PFSK-1 (cell line): ENCODE results near the gene KRT71.

Source experiments
- FOXP2 ChIP-seq: optimal IDR thresholded peaks from 2 replicates; pipeline ENCODE3; 2011; ENCODE audit warnings: borderline replicate concordance, control low read depth, inconsistent platforms; ENCODE audit not compliant: insufficient read depth; ENCODE audit errors: extremely low read length, extremely low read depth
- POLR2AphosphoS5 ChIP-seq: IDR thresholded peaks from 2 replicates; pipeline ENCODE4 v1.6.1; 2012; ENCODE audit warnings: low read depth, mild to moderate bottlenecking, control low read depth, low read length, moderate library complexity
- SIN3A ChIP-seq: IDR thresholded peaks from 2 replicates; pipeline ENCODE4 v1.6.1; 2012; ENCODE audit warnings: mild to moderate bottlenecking, low read length, moderate library complexity, borderline replicate concordance; ENCODE audit not compliant: insufficient read depth
- TAF1 ChIP-seq: IDR thresholded peaks from 2 replicates; pipeline ENCODE4 v1.6.1; 2012; ENCODE audit warnings: low read length, control low read depth, borderline replicate concordance; ENCODE audit not compliant: insufficient read depth
- TF ChIP-seq, protein P1 (sequence below), 2 experiments: IDR thresholded peaks; 2 replicates each; pipeline versions ENCODE4 v1.6.1 to v1.8.0; 2011 to 2012; ENCODE audit warnings: low read depth in 2 of 2, low read length in 2 of 2, control low read depth in 1 of 2, inconsistent platforms in 1 of 2, mild to moderate bottlenecking in 1 of 2, moderate library complexity in 1 of 2; ENCODE audit not compliant: insufficient read depth in 1 of 2

The KRT71 gene

DNA sequence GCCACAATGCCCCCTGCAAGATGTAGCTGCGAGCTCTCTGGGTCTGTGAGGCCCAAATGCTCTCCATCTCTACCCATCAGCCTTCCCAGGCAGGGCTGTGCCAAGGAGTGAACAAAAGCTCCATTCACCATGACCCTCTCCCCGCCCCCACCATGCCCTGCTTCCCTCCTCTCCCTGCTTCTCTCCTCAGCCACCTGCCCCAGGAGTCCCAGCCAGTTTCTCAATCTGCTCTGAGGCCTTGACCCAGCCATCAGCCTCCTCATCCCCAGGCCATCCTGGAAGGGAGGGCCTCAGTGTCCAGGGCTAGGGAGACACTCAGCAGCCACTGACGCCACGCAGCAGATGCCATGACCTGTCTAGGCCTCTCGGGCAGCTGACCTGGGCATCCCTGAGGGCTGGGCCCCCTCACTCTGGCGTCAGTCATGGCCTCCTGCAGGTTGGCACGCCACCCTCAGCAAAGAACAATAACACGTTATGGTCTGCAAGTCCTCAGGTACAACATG lies 24.3 kb downstream of the KRT71 start:
- no peak for TF ChIP-seq TAF1
- TF ChIP-seq FOXP2 = no peak
- no peak for TF ChIP-seq SIN3A
- TF ChIP-seq POLR2AphosphoS5 = no peak
- TF ChIP-seq, protein P1, sequence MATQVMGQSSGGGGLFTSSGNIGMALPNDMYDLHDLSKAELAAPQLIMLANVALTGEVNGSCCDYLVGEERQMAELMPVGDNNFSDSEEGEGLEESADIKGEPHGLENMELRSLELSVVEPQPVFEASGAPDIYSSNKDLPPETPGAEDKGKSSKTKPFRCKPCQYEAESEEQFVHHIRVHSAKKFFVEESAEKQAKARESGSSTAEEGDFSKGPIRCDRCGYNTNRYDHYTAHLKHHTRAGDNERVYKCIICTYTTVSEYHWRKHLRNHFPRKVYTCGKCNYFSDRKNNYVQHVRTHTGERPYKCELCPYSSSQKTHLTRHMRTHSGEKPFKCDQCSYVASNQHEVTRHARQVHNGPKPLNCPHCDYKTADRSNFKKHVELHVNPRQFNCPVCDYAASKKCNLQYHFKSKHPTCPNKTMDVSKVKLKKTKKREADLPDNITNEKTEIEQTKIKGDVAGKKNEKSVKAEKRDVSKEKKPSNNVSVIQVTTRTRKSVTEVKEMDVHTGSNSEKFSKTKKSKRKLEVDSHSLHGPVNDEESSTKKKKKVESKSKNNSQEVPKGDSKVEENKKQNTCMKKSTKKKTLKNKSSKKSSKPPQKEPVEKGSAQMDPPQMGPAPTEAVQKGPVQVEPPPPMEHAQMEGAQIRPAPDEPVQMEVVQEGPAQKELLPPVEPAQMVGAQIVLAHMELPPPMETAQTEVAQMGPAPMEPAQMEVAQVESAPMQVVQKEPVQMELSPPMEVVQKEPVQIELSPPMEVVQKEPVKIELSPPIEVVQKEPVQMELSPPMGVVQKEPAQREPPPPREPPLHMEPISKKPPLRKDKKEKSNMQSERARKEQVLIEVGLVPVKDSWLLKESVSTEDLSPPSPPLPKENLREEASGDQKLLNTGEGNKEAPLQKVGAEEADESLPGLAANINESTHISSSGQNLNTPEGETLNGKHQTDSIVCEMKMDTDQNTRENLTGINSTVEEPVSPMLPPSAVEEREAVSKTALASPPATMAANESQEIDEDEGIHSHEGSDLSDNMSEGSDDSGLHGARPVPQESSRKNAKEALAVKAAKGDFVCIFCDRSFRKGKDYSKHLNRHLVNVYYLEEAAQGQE (IDR thresholded peaks at IDR 0.05; ENCODE audit: insufficient read depth in 1 of 2, low read depth in 2 of 2, low read length in 2 of 2) = no peak

DNA sequence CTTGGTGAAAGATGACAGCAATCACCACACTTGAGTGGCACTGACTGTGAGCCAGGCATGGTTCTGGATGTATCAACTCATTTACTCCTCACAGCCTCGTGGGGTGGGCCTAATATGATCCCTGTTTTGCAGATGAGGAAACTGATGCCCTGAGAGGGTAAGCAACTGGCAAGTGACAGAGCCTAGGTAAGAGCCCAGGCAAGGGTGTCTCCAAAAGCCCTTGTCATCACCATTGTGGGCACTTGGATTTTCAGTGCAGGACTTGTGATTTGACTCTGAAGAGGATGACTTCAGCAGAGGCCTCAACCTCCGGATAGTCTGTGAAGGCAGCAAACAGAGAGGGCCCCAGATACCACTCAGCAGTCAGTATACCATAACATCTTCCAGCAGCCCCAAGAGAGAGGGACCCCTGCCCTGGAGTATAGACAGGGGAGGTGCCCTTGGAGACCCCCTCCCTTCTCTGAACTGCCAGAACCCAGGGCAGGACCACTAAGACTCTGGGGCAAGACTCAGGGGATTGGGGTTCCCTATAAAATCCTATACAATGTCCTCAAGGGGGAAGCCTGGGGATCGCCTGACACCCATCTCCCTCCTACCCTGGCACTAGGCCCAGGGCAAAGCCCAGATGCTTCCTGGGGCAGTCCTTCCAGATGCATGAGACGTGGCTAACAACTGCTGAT lies 25.7 kb downstream of the KRT71 start:
- TF ChIP-seq TAF1 (no peak), FOXP2 (no peak), POLR2AphosphoS5 (no peak), SIN3A (no peak)
- TF ChIP-seq, protein P1 (IDR thresholded peaks at IDR 0.05; ENCODE audit: insufficient read depth in 1 of 2, low read depth in 2 of 2, low read length in 2 of 2) = no peak

DNA sequence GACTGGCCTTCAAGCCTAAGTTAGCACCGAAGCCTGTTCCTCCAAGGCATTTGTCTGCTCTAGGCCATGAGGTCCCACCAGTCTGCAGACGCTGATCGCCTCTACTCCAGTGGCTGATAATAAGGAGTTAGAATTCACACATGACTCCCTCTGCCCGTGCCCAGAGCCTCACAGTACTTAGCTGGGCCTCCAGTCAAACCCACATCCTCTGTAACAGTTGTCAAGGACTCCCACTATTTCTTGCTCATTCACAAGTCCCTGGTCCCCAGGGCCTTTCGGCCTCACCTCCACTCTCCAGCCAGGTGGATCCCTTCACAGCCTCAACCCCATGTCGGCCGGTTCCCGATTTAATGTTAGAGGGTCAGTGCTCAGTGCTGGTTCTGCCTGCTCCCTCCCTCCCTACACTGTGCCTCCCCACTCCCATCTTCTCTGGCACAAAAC lies 26.4 kb downstream of the KRT71 start:
- TF ChIP-seq FOXP2 (no peak), TAF1 (no peak)
- TF ChIP-seq, protein P1 (IDR thresholded peaks at IDR 0.05; ENCODE audit: insufficient read depth in 1 of 2, low read depth in 2 of 2, low read length in 2 of 2) = no peak

DNA sequence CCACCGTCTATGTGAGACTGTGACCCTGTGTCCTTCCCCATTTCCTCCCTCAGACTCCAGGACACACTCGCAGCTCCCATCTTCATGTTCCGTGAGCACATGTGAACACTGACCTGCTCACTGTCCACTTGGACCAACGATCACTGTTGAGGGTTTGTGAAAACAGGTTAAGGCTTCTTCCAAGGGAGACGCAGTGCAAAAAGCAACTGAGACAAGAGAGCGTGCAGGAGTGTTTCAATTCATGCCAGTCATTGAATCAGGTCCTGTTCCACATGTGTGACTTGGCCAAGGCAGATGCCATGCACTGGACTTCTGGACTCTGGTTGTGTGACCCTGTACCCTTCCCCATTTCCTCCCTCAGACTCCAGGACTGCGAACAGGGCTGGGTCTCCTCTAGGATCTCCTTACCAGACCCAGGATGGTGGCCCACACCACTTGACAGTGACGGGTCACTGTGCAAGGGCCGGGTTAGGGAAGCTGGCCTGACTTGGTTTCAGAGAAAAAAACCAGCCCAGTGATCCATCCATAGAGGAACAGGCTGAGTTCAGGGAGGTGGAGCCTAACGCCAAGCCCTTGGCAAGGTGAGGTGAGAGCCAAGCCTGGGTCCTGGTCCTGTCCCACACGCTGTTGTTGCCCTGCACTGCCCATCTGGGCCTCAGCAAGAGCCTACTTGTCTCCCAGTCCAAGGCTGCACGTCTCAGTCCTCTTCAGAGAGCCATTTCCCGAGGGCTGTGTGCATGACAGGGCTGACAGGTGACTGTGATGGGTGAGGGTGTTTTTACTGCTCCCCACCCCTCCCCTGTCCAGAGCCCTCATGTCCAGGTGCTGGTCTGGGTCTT lies 27.1 kb downstream of the KRT71 start:
- TF ChIP-seq POLR2AphosphoS5 (no peak), TAF1 (no peak), FOXP2 (no peak), SIN3A (no peak)
- TF ChIP-seq, protein P1 (IDR thresholded peaks at IDR 0.05; ENCODE audit: insufficient read depth in 1 of 2, low read depth in 2 of 2, low read length in 2 of 2) = no peak
